Panc1 (cell line): Measurements from ENCODE around the gene TMEM201. TPM values are rescaled to one million over a fixed set of nuclear protein-coding genes. Genes with fewer than 3 reads are reported as not detected.
A peak's percentile ranks its signal among the peaks of the same experiment; 100 is the strongest.

Source experiments
- ATAC-seq: fragments of 200-7000 bp; cut with Tn5 transposase; 2 replicates; pipeline ENCODE4 v1.9.1; 2020; ENCODE audit warnings: mild to moderate bottlenecking, moderate library complexity
- Bru-seq: library from RNA; stranded (reverse); fragments of 400-500 nt; gene quantifications from one replicate; lab custom pipeline; 2021; lab: Mats Ljungman, UMichigan
- BruChase-seq, 2 experiments: library from RNA; stranded (reverse); fragments of 400-500 nt; gene quantifications; one replicate each; lab custom pipeline; 2021; lab: Mats Ljungman, UMichigan
- BruUV-seq: library from RNA; stranded (reverse); fragments of 400-500 nt; replicated peaks from 2 replicates; lab custom pipeline; 2021; lab: Mats Ljungman, UMichigan
- CTCF ChIA-PET: fragments of 300-600 bp; sonication (Branson Sonifier 250); formaldehyde crosslinking; loops from one replicate; lab custom pipeline; 2022; ENCODE audit warnings: antibody characterized with exemption; lab: Charles Lee
- POLR2A ChIA-PET: fragments of 300-600 bp; sonication (Branson Sonifier 250); formaldehyde crosslinking; loops from one replicate; lab custom pipeline; 2022; ENCODE audit warnings: antibody characterized with exemption; lab: Charles Lee
- DNase-seq: peaks from one replicate; pipeline ENCODE4 v3.0.0-alpha.2; 2010; ENCODE audit warnings: low read depth, low spot score
- H3K27ac ChIP-seq: 2 replicates; pipeline ENCODE4 v1.5.1; 2011; ENCODE audit warnings: mild to moderate bottlenecking, low read length, inconsistent platforms
- H3K27me3 ChIP-seq: fragments of 200-500 bp; sonication (Bioruptor generic); 2 replicates; pipeline ENCODE4 v1.6.0; 2014; ENCODE audit warnings: low read length, inconsistent platforms; ENCODE audit not compliant: control insufficient read depth, insufficient read depth
- H3K36me3 ChIP-seq: fragments of 200-500 bp; sonication (Bioruptor generic); 2 replicates; pipeline ENCODE4 v1.5.1; 2014; ENCODE audit warnings: inconsistent platforms, mild to moderate bottlenecking, low read length, moderate library complexity; ENCODE audit not compliant: control insufficient read depth, insufficient read depth
- H3K4me1 ChIP-seq: 2 replicates; pipeline ENCODE4 v1.5.1; 2011; ENCODE audit warnings: inconsistent platforms, mild to moderate bottlenecking, low read length, moderate library complexity; ENCODE audit not compliant: control insufficient read depth, insufficient read depth
- H3K4me3 ChIP-seq, 2 experiments: 2 replicates each; pipeline ENCODE4 v1.5.1; 2011 to 2012; ENCODE audit warnings: low read depth in 2 of 2, low read length in 2 of 2, mild to moderate bottlenecking in 2 of 2, inconsistent platforms in 1 of 2, moderate library complexity in 1 of 2
- H3K9me3 ChIP-seq: fragments of 200-500 bp; sonication (Bioruptor generic); 2 replicates; pipeline ENCODE4 v1.5.1; 2014; ENCODE audit warnings: low read depth, mild to moderate bottlenecking, inconsistent platforms, low read length, moderate library complexity; ENCODE audit not compliant: control insufficient read depth, insufficient read depth
- POLR2AphosphoS5 ChIP-seq: IDR thresholded peaks from 2 replicates; pipeline ENCODE4 v1.6.1; 2012; ENCODE audit warnings: mild to moderate bottlenecking, low read depth, low read length, moderate library complexity
- SIN3A ChIP-seq: IDR thresholded peaks from 2 replicates; pipeline ENCODE4 v1.6.1; 2012; ENCODE audit warnings: low read depth, mild to moderate bottlenecking, low read length, moderate library complexity, borderline replicate concordance; ENCODE audit not compliant: insufficient read depth
- TCF7L2 ChIP-seq: IDR thresholded peaks from 2 replicates; pipeline ENCODE4 v1.6.1; 2011; ENCODE audit warnings: mild to moderate bottlenecking, low read depth, low read length, inconsistent platforms
- in situ Hi-C: cut with HindIII; loops from 2 replicates; pipeline ENCODE4 v1.10.0; 2016; ENCODE audit warnings: low sequenced_read_pairs, low pct_unique_long_range_greater_than_20kb
- intact Hi-C: fragments of 100-400 bp; cut with micrococcal nuclease; formaldehyde crosslinking; loops from one replicate; pipeline ENCODE4 v1.10.0; 2022; ENCODE audit not compliant: unreplicated experiment
- long read RNA-seq: library from polyadenylated mRNA; unstranded; transcript quantifications from one replicate; pipeline ENCODE4 v2.0.0, GENCODE V29; 2021; ENCODE audit not compliant: unreplicated experiment
- polyA plus RNA-seq: library from polyadenylated mRNA; unstranded; fragments of >200 nt; gene quantifications from one replicate; pipeline ENCODE4 v1.2.1, GENCODE V29; 2012; ENCODE audit warnings: missing spikeins; ENCODE audit not compliant: insufficient read length
- total RNA-seq: library from RNA; stranded (reverse); gene quantifications from one replicate; pipeline ENCODE4 v1.2.1, GENCODE V29; 2021; ENCODE audit not compliant: unreplicated experiment
- TF ChIP-seq, protein P1 (sequence below): fragments of 450-650 bp; IDR thresholded peaks from 2 replicates; pipeline ENCODE4 v1.5.1; 2017; ENCODE audit warnings: mild to moderate bottlenecking
- TF ChIP-seq, protein P2 (sequence below), 2 experiments: IDR thresholded peaks; 2 replicates each; pipeline ENCODE4 v1.6.1; 2011 to 2012; ENCODE audit warnings: low read depth in 2 of 2, control low read depth in 1 of 2, low read length in 1 of 2, mild to moderate bottlenecking in 1 of 2, moderate library complexity in 1 of 2; ENCODE audit not compliant: insufficient read depth in 1 of 2

TMEM201 gene, protein sequence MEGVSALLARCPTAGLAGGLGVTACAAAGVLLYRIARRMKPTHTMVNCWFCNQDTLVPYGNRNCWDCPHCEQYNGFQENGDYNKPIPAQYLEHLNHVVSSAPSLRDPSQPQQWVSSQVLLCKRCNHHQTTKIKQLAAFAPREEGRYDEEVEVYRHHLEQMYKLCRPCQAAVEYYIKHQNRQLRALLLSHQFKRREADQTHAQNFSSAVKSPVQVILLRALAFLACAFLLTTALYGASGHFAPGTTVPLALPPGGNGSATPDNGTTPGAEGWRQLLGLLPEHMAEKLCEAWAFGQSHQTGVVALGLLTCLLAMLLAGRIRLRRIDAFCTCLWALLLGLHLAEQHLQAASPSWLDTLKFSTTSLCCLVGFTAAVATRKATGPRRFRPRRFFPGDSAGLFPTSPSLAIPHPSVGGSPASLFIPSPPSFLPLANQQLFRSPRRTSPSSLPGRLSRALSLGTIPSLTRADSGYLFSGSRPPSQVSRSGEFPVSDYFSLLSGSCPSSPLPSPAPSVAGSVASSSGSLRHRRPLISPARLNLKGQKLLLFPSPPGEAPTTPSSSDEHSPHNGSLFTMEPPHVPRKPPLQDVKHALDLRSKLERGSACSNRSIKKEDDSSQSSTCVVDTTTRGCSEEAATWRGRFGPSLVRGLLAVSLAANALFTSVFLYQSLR
- total RNA-seq (26.5 TPM), Bru-seq, nascent RNA (percentile 56 among the genes with signal in this experiment), BruChase-seq, experiment 1, labeled RNA remaining after a 2-hour chase (percentile 55 among the genes with signal in this experiment), BruChase-seq, experiment 2, labeled RNA remaining after a 6-hour chase (percentile 62 among the genes with signal in this experiment)
- 16.2 TPM for polyA plus RNA-seq
- long read RNA-seq, transcript TMEM201-201 (6 exons, 3,851 nt): major isoform, 7 of 46 reads
- long read RNA-seq, partial matches to known transcripts: 26 of 46 reads
- long read RNA-seq, other reads (novel, unspliced or antisense): 10 of 46 reads

DNA sequence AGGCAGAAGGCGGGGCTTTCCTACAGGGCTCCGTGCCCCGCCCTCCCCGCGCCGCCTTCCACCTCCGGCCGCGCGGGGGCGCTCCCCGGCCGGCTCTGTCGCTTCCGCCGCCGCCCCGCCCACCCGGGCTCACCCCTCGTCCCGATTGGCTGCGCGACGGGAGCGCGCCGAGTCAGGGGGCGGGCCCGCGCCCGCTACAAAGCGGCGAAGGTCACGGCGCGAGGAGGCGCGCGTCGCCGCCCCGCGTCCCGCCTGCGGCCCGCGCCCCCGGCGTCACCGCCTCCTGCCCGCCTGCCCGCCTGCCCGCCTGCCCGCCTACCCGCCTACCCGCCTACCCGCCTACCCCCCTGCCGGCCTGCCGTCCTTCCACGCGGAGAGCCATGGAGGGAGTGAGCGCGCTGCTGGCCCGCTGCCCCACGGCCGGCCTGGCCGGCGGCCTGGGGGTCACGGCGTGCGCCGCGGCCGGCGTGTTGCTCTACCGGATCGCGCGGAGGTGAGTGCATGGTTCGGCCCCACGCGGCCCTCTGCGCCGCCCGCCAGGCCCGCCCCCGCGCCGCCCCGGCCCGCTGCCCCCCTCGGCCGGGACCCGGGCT, at the start of gene TMEM201:
TMEM201 (plus strand) TSS at position 361 of the 593 bp plus-strand sequence; CDS start at position 381, 20 bp downstream.
- no peaks in the 10 kb centered on the region for H3K27me3 ChIP-seq
- in situ Hi-C loops: no loop called here
- no peaks in the 10 kb centered on the region for H3K9me3 ChIP-seq
- H3K36me3 ChIP-seq: no peaks in the 10 kb centered on the region
- ChIA-PET CTCF (interaction anchor here (0.6 to 1.0 kb wide), 4 partner anchors 15 to 311 kb away, joined by 3 to 4 read pairs (median 3); no protein-coding TSS in a partner anchor), POLR2A (no interaction called here)
- DNase-seq (peak; percentile 20), ATAC-seq (peak; percentile 92)
- H3K27ac ChIP-seq: peak within 1 kb of the TSS; percentile 73
- TF ChIP-seq TCF7L2 (peak; percentile 57; the same call in 1 of the 2 replicates), SIN3A (peak; percentile 41; the same call in 1 of the 2 replicates), POLR2AphosphoS5 (no peak)
- TF ChIP-seq, protein P1, sequence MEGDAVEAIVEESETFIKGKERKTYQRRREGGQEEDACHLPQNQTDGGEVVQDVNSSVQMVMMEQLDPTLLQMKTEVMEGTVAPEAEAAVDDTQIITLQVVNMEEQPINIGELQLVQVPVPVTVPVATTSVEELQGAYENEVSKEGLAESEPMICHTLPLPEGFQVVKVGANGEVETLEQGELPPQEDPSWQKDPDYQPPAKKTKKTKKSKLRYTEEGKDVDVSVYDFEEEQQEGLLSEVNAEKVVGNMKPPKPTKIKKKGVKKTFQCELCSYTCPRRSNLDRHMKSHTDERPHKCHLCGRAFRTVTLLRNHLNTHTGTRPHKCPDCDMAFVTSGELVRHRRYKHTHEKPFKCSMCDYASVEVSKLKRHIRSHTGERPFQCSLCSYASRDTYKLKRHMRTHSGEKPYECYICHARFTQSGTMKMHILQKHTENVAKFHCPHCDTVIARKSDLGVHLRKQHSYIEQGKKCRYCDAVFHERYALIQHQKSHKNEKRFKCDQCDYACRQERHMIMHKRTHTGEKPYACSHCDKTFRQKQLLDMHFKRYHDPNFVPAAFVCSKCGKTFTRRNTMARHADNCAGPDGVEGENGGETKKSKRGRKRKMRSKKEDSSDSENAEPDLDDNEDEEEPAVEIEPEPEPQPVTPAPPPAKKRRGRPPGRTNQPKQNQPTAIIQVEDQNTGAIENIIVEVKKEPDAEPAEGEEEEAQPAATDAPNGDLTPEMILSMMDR: peak; percentile 98
- TF ChIP-seq, protein P2, sequence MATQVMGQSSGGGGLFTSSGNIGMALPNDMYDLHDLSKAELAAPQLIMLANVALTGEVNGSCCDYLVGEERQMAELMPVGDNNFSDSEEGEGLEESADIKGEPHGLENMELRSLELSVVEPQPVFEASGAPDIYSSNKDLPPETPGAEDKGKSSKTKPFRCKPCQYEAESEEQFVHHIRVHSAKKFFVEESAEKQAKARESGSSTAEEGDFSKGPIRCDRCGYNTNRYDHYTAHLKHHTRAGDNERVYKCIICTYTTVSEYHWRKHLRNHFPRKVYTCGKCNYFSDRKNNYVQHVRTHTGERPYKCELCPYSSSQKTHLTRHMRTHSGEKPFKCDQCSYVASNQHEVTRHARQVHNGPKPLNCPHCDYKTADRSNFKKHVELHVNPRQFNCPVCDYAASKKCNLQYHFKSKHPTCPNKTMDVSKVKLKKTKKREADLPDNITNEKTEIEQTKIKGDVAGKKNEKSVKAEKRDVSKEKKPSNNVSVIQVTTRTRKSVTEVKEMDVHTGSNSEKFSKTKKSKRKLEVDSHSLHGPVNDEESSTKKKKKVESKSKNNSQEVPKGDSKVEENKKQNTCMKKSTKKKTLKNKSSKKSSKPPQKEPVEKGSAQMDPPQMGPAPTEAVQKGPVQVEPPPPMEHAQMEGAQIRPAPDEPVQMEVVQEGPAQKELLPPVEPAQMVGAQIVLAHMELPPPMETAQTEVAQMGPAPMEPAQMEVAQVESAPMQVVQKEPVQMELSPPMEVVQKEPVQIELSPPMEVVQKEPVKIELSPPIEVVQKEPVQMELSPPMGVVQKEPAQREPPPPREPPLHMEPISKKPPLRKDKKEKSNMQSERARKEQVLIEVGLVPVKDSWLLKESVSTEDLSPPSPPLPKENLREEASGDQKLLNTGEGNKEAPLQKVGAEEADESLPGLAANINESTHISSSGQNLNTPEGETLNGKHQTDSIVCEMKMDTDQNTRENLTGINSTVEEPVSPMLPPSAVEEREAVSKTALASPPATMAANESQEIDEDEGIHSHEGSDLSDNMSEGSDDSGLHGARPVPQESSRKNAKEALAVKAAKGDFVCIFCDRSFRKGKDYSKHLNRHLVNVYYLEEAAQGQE (IDR thresholded peaks at IDR 0.05; ENCODE audit: insufficient read depth in 1 of 2, low read depth in 2 of 2, low read length in 1 of 2): no peak
- no TSS peak for BruUV-seq
- peak within 1 kb of the TSS; percentile 64 to 77 for H3K4me3 ChIP-seq
- intact Hi-C loops: no loop called here
- H3K4me1 ChIP-seq: peaks cover 3% of the 10 kb centered on the region; the same call in 1 of the 2 replicates

DNA sequence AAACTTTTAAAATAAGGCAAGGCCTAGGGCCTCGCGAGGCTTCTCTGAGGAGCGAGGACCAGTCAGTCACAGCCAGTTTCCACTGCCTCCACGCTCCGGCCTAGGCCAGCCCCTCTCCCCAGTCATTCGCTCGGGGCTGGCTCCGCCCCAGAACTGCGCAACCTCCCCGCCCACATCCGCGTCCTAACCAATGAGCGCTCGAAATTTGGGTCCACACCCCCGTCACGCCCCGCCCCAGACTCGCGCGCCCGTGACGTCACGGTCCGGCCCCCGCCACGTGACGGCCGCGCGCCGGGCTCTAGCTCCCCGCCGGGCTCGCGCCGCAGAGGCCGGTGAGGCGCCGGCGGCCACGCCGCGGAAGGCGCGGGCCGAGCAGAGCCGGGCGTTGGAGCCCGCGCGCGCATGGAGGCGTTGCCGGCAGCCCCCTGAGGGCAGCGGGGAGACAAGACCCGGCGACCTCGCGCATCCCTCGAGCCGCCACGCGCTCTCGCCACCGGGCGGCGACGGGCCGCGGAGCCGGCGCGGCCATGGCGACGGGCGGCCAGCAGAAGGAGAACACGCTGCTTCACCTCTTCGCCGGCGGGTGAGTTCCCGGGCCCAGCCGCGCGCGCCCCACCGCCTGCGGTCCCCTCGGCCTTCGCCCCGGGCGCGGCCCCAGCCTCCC, 49.4 kb upstream of the TMEM201 start, which contains the start of gene SLC25A33:
SLC25A33 (plus strand) TSS at position 301 of the 664 bp plus-strand sequence; CDS start at position 528, 227 bp downstream.
- Histone ChIP-seq H3K27ac (peak within 1 kb of the TSS; percentile 88), H3K4me3 (peak within 1 kb of the TSS; percentile 70 to 74), H3K27me3 (no peaks in the 10 kb centered on the region), H3K36me3 (no peaks in the 10 kb centered on the region), H3K4me1 (peaks cover 17% of the 10 kb centered on the region), H3K9me3 (no peaks in the 10 kb centered on the region)
- POLR2A ChIA-PET: interaction anchor here (0.6 kb wide), 1 partner anchor 204 kb away, joined by 3 read pairs; no protein-coding TSS in a partner anchor
- CTCF ChIA-PET: interaction anchor here (0.6 kb wide), 1 partner anchor 43 kb away, joined by 6 read pairs; no protein-coding TSS in a partner anchor
- in situ Hi-C loops (no loop called here), intact Hi-C loops (no loop called here)
- ATAC-seq (peak; percentile 98), DNase-seq (peak; percentile 89)
- BruUV-seq: no TSS peak
- TF ChIP-seq TCF7L2 (no peak), POLR2AphosphoS5 (no peak), SIN3A (0 out of 2 replicates have a peak, but pooled peaks have one; percentile 76)
- TF ChIP-seq, protein P2 (IDR thresholded peaks at IDR 0.05; ENCODE audit: insufficient read depth in 1 of 2, low read depth in 2 of 2, low read length in 1 of 2): no peak
- TF ChIP-seq, protein P1: no peak
